Activated CD4-positive, CD25-positive, alpha-beta regulatory T cell treated with anti-CD3 and anti-CD28 coated beads, Interleukin-2, amount 50 U/mL, for 72 hours (primary cell): ENCODE results near the gene RAPGEF4.
"Not testable (repeated sequence)": the region's sequence is repeated elsewhere in the genome, so short reads cannot be mapped to it uniquely, and the experiment has no call there.

Source experiments
- DNase-seq: peaks from one replicate; pipeline ENCODE4 v3.0.0; 2021

RAPGEF4 gene

DNA sequence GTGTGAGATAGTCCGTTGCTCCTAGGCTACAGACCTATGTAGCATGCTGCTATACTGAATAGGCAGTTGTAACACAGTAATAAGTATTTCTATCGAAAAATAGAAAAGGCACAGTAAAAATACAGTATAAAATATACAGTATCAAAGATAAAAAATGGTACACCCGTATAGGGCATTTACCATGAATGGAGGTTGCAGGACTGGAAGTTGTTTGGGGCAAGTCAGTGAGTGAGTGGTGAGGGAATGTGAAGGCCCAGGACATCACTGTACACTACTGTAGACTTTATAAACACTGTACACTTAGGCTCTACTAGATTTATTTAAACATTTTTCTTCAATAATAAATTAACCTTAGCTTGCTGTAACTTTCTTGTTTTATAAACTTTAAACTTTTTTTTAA is 343.5 kb downstream of the RAPGEF4 start:
- no peak for DNase-seq

DNA sequence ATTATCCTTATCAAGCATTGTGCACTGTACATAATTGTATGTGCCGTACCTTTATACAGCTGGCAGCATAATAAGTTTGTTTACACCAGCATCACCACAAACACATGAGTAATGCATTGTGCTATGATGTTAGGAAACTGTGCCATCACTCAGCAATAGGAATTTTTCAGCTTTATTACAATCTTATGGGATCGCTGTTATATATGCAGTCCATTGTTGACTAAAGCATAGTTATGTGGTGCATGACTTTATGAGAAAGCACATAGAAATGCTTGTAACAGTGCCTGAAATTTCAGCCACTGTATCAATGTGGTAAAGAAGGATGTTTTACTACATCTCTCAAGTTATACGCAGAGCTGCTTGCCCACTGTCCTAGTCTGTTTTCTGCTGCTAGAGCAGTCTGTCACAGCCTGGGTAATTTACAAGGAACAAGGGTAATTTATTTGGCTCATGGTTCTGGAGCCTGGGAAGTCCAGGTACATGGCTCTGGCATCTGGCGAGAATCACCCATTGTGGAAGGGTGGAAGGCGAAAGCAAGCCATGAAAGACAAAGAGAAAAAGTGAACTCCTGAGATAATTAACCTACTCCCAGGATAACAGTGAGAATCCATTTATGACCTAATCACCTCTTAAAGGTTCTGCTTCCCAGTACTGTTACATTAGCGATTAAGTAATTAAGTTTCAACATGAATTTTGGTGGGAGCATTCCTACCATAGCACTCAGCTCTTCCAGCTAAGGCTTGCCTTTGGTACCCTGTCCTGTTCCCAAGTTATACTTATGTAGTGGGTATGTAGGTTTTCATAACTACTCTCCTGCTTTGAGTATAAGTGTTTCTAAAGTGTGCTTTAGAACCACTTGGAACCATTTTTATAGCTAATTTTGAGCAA is 344.6 kb downstream of the RAPGEF4 start:
- no peak for DNase-seq

DNA sequence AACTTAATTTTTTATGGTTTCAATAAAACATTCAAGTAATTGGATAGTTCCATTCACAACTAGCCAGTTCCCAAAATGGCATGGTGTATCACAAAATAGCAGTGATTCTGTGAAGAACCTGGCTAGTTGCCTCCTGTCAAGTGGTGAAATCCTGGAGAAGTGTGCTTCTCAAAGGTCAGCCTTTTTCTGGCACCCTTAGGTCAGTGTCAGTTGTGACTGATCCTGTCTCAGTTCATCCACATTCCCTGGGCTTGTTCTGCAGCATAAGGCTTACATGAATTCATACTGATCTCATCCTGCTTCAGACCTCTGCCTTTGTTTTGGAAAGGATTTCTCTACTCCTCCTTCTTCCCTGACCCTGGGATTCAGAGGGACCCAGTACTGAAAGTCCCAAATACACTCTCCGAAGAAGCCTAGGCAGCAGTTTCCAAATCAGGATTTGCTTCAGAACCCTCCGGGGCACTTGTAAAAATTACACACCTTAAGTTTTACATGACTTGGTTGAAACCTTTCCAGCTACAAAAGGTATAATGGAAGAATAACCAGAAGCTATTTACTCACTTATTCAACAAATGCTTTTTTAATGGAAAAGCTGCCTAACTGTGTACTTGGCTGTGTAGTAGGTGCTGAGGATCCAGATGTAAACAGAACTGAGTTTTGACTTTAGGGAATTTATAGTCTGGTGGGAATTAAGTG is 351.0 kb downstream of the RAPGEF4 start:
- no peak for DNase-seq

DNA sequence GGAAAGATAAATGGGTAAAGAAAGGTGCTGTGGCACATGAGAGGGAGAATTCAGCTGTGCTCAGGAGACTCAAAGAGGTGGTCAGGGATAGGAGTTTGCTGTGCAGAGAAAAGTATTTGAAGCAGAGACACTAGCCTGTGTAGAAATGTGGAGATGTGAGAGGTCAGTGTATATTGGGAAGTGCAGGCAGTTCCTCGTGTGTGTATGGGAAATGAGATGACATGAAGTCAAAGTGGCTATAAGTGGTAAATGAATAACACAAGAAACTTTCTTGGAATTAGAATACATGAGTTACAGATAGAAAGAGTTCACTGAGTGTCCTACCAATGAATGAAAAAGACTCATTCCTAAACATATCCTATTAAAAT is 351.6 kb downstream of the RAPGEF4 start:
- no peak for DNase-seq

DNA sequence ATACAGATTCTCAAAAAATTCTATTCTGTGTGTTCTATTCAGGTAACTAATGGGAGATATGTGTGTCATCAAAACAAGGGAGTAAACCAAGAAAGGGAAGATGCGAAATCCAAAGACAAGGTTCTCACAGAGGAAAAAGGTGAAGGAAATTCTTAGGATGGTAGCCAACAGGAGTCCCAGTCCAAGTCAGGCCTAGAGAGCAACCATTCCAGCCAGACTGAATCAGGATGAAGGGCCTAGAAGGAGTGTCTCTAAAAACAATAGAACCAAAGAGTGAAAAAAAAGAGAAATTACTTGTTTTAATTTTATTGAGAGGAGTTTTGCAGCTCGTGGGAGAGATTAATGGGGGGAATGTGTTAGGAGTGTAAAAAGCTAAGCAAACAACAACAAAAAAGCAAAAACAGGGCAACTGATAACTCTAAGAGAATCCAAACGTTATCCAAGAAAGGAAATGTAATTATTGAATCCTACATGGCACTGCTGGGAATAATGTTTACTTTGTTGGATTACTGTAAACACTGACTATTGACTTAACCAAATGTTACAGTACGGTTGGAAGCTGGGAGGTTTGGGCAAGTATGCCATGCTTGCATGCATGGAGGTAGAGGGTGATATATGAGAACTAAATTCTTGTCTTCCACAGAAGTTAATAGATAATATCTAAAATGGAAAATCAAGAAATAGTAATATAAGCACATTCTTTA is 352.3 kb downstream of the RAPGEF4 start:
- DNase-seq: no peak

DNA sequence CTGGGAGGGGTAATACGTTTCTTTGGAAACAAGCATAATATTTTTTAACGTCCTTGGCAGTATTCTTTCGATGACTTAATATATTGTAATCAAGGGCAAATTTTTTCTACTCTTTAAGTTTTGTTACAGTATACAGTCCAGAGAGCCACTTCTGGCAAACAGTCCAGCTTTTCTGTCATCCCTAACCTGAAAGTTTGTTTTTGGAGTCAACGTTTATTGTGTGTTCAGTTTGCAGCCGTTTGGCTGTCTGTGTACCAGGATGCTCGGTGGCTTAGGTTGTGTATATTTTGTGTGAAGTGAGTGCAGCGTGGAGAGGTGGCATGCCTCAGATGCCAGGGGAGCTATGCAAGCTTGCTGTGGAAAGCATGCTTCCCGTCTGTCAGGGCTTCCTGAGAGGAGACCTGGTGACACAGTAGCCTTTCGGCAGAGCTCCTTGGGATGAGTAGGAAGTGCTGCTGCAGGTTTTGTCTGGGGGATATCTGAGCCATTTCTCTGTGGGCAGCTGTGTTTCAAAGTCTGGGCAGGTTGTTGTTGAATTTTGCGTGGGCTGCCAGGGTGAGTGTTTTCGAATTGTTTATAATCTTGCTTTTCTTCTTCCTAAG is 354.7 kb downstream of the RAPGEF4 start:
- no peak for DNase-seq

DNA sequence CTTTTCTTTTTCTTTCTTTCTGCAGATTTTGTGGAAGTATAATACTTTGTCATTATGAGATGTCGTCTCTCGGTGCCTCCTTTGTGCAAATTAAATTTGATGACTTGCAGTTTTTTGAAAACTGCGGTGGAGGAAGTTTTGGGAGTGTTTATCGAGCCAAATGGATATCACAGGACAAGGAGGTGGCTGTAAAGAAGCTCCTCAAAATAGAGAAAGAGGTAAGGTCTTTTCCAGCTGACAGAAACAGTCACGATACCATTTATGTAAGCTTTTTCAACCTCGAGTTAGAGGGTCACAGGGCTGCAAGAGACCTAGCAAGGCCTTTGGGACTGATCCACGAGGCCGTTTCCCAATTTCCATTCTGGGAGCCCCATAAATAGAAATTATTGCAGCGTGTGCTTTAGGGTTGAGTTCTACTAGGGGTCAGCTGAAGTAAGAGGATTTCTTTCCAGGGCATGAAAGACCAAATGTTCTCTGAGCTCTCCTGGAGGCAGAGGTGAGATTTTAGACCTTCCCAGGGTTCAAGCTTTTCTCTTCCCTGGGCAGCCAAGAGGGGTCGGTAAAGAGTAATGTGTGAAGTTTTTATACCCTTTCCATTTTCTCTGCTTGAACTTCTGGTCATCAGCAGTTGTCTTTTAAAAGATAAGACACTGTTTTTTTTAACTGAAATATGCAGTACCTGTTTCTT is 355.5 kb downstream of the RAPGEF4 start:
- no peak for DNase-seq

DNA sequence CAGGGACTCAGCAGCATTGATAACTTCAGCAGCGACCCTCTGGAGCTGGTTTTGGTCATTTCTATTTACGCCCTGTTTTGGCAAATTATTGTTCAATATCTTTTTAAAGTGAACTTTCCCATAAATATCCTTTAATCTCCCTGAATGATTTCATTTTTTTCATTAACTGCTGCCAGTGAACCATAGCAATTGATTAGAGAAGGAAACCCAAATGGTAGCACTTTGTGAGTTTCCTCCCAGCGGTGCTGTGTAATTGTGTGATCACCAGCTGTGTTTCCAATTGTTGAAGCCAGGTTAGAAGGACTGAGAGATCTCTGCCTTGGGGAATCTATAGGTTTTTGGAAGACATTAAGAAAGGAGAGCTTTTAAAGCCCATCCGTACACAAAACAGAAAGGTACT is 356.3 kb downstream of the RAPGEF4 start:
- DNase-seq: no peak

DNA sequence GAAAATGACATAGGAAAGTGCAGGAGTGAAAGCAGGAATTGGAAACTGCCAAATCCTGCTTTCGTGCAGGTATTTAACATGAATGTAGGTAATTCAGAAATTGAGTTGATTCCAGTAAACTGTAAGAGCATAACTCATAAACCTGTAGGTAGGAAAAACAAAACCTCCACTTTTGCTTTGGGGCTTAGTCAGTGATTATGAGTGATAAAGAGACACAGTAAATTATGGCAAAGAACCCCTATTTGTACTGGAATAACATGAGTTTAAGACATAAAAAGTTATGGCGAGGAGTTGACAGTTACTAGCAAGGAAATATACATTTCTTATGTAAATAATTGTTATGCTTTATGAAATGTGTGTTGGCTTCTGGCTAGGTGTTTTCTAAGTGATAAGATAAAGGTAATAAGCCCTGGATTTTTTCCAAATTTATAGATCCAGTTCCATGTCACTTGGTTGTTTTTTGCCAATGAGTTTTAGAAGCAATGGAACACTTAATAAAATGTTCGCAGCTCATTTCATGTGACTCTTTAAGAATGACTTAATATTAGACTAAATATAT is 357.3 kb downstream of the RAPGEF4 start:
- no peak for DNase-seq

DNA sequence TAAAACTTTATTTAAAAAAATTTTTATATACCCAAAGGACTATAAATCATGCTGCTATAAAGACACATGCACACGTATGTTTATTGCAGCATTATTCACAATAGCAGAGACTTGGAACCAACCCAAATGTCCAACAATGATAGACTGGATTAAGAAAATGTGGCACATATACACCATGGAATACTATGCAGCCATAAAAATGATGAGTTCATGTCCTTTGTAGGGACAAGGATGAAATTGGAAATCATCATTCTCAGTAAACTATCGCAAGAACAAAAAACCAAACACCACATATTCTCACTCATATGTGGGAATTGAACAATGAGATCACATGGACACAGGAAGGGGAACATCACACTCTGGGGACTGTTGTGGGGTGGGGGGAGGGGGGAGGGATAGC is 358.0 kb downstream of the RAPGEF4 start:
- DNase-seq: not testable (repeated sequence)

DNA sequence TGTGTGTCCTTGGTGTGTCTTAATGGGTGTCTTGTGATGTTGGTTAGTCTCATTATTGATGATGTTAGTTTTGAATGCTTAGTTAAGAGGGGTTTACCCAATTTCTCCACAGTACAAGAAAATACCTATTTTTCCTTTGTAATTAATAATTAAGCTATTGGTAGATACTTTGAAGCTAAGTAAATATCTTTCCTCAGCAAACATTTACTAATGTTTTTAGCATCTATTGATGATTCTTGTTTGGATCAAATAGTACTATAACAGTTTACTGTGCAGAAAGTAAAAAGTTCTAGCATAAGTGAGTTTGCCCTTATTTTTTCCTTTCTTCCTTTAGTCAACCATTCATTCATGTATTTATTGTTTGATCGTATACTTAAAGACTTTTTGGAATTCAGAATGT is 359.1 kb downstream of the RAPGEF4 start:
- DNase-seq: no peak

DNA sequence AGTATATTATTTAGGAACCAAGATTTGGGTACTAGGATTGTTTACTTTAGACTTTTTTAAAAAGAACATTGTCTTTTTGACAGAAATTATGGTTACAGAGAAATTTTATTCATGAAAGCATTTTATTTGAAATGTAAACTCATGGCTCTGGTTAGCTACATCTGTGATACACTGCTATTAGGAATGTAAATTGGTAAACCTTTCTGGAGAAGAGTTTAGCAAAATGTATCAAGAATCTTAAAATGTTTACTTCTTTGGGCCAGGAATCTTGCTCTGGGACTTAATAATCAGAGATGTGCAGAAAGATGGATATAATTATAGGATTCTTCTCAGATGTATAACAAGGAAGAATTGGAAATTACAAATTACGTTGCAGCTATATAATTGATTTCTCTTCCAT is 359.7 kb downstream of the RAPGEF4 start:
- no peak for DNase-seq

DNA sequence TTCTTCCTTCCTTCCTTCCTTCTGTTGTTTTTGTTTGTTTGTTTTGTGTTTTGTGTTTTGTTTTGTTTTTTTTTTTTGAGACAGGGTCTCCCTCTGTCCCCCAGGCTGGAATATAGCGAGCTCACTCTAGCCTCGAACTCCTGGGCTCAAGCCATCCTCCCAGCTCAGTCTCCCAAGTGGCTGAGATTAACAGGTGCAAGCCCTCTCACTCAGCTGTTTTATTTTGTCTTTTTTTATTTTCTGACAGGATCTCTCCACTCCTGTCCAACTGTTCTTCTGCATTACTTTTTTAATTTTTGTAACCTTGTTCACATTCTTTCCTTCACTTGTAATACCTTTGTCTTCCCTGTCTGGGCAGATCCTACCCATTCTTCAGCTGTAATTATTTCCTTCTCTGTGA is 363.6 kb downstream of the RAPGEF4 start:
- no peak for DNase-seq

DNA sequence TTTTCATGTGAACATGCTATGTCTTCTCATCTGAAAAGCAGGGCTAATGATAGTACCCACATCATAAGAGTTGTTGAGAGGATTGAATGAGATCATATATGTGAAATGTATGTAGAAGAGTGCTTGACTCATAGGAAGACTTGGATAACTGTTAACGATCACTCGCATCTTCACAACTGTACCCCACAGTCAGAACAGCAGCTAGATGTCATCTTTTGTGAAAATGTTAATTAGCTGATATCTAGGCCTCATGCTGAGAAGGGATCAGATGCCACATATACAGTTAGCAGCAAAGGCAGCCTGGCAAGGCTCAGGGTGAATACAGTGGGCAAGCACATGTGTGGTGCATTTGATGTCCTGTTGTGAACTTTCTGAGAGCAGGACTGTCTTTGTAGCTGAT is 364.2 kb downstream of the RAPGEF4 start:
- no peak for DNase-seq

DNA sequence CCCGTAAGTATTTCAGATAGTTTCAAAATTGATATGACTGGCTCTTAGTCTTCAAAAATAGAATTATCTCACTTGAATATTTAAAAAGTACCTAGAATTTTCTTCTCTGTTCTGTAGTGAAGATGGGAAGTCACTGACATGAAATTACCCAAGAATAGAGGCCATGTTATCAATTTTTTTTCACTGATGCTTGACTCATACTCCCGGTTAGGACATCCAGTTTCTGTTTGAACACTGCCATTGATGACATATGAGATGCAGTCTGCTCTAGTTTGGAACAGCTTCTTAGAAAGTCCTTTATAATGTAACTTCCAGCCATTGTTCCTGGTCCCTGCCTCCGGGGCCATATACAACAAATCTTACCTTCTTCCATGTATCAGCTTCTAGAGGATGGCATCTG is 366.0 kb downstream of the RAPGEF4 start:
- DNase-seq: no peak
